HL-60/S4 treated with retinoic acid at 250 ng/mL for 4 days and 3 days (cell line): ENCODE measurements around the gene NUDT19.
"Not testable (repeated sequence)": the region's sequence is repeated elsewhere in the genome, so short reads cannot be mapped to it uniquely, and the experiment has no call there.

Experiments
- in situ Hi-C: fragments of 300-500 bp; cut with MboI; formaldehyde crosslinking; loops from 2 replicates; pipeline ENCODE4 v1.7.0; 2022; ENCODE audit warnings: low sequenced_read_pairs

NUDT19 gene

GRCh38 chr19:32674931-32675719 lies 16.5 kb upstream of the NUDT19 start, which contains the start of gene ANKRD27:
TSS of gene ANKRD27 (minus strand) at chr19:32675180. CDS start at chr19:32659015, 16,165 bp downstream.
- in situ Hi-C loops = loop anchor here (25.0 kb wide), 1 partner anchor 437 kb away; no protein-coding TSS in a partner anchor

DNA sequence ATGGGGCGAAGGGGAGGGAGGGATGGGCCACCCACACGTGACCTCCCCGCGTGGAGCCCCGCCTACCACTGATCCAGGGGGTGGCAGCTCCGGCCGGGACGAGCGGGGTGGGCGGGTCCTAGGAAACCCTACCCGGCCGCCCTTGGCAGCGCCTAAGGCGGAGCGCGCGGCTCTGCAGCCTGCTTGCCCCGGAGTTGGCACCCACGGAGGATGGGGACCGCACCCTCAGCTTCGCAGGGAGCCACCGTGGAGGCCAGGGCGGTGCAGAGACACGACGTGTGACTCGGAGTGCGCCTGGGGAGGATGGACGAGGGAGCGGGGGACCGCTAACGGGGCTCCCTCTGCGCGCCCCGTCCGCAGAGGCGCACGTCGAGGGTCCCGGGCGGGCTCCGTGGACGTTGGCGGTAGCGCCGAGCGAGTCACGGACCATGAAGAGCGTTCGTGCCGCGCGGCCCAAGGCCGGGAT lies 15.9 kb upstream of the NUDT19 start, which contains the start of gene RGS9BP:
RGS9BP (plus strand) TSS at position 129 of the 466 bp plus-strand sequence. CDS start 416 bp downstream, outside the sequence.
- in situ Hi-C loops = loop anchor here (25.0 kb wide), 1 partner anchor 437 kb away; no protein-coding TSS in a partner anchor

DNA sequence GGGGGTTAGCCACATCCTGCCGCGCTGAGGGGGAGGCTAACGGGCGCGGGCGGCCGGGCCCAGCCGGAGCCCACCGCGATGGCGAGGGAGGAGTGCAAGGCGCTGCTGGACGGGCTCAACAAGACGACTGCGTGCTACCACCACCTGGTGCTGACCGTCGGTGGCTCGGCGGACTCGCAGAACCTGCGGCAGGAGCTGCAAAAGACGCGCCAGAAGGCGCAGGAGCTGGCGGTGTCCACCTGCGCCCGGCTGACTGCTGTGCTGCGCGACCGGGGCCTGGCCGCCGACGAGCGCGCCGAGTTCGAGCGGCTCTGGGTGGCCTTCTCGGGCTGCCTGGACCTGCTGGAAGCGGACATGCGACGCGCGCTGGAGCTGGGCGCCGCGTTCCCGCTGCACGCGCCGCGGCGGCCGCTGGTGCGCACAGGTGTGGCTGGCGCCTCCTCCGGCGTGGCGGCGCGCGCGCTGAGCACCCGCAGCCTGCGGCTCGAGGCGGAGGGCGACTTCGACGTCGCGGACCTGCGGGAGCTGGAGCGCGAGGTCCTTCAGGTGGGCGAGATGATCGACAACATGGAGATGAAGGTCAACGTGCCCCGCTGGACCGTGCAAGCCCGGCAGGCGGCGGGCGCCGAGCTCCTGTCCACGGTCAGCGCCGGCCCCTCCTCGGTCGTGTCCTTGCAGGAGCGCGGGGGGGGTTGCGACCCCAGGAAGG lies 15.3 kb upstream of the NUDT19 start:
- in situ Hi-C loops = loop anchor here (25.0 kb wide), 1 partner anchor 436 kb away; no protein-coding TSS in a partner anchor

- in situ Hi-C loops = loop anchor here (25.0 kb wide), 1 partner anchor 435 kb away; no protein-coding TSS in a partner anchor
Measured at GRCh38 chr19:32676895-32677359, 14.7 kb upstream of the NUDT19 start.

DNA sequence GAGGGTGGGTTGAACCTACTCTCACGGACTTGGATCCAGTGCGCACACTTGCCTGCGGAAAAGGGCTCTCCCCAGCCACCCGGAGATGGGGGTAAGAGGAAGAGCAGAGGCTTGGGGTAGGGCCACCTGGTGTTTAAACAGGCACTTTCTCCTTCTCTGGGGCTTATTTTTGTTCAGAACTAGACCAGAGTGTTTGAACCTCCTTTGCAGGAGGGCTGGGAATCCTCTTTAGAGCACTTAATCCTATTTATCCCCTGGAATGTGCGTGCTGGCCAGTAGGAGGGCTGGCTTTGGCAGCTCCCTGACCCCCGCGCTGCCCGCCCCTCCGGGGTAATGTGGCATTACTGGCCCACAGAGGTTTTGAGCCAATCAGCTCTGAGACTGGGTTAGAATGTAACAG lies 14.0 kb upstream of the NUDT19 start:
- in situ Hi-C loops = loop anchor here (25.0 kb wide), 1 partner anchor 435 kb away; no protein-coding TSS in a partner anchor

GRCh38 chr19:32680986-32681385 lies 10.6 kb upstream of the NUDT19 start:
- in situ Hi-C loops = loop anchor here (25.0 kb wide), 1 partner anchor 431 kb away; no protein-coding TSS in a partner anchor

DNA sequence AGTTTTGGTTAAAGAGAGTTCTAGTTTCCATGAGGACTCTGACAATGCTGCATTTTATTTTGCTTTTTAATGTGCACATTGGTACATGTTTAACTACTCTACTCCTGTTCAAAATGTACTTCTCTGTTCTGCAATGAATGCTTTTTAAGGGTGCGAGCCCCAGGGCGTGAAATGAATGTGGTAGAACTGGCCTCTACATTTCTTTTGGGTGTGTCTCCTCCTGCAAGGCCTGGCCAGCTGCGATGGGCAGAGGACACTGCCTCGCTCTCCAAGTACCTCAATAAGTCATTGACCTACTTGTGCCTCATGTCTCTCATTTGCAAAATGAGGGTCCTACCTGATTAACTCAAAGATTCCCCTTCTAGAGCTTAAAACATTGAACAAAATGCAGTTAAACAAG lies 9.3 kb upstream of the NUDT19 start:
- in situ Hi-C loops = loop anchor here (25.0 kb wide), 1 partner anchor 430 kb away; no protein-coding TSS in a partner anchor

DNA sequence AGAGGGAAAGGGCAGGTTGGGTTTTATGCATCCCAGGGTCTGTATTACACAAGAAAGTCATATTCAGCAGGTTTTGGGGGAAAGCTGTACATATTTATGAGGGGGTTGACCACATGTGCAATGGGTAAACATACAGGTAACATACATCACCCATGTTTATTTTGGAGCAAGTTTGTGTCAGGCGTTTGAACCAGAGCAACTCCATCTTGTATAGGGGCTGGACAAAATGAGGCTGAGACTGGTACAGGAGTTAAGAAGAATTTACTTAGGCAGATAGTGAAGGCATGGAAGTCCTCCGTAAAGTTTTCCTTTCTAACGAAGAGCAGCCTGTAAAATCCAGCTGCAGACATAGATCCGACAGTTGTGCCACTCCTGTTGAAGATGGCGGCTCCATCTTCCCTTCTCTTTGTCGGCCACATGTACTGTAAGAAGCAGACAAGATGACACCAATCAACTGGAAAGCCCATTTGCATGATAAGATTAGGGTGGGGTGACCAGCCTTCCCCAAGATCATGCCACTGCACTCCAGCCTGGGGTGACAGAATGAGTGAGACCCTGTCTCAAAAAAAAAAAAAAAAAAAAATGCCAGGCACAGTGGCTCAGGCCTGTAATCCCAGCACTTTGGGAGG lies 4.7 kb upstream of the NUDT19 start:
- in situ Hi-C loops = loop anchor here (25.0 kb wide), 1 partner anchor 425 kb away; no protein-coding TSS in a partner anchor

GRCh38 chr19:32687681-32688080 lies 3.9 kb upstream of the NUDT19 start:
- in situ Hi-C loops = loop anchor here (25.0 kb wide), 1 partner anchor 425 kb away; no protein-coding TSS in a partner anchor

DNA sequence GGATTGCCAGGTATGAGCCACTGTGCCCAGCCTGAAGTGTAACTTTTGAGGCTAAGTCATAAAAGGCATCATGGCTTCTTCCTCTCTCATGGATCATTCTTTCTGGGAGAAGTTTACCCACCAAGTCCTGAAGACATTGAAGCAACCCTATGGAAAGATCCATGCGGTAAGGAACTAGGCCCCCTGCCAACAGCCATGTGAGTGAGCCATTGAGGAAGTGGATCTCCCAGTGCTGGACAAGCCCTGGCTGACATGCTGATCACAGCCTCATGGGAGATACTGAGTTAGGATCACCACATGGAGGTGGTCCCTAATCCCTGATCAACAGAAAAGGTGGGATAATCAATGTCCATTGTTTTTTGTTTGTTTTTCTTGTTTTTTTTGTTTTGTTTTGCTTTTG lies 3.3 kb upstream of the NUDT19 start:
- in situ Hi-C loops = loop anchor here (25.0 kb wide), 1 partner anchor 424 kb away; no protein-coding TSS in a partner anchor

DNA sequence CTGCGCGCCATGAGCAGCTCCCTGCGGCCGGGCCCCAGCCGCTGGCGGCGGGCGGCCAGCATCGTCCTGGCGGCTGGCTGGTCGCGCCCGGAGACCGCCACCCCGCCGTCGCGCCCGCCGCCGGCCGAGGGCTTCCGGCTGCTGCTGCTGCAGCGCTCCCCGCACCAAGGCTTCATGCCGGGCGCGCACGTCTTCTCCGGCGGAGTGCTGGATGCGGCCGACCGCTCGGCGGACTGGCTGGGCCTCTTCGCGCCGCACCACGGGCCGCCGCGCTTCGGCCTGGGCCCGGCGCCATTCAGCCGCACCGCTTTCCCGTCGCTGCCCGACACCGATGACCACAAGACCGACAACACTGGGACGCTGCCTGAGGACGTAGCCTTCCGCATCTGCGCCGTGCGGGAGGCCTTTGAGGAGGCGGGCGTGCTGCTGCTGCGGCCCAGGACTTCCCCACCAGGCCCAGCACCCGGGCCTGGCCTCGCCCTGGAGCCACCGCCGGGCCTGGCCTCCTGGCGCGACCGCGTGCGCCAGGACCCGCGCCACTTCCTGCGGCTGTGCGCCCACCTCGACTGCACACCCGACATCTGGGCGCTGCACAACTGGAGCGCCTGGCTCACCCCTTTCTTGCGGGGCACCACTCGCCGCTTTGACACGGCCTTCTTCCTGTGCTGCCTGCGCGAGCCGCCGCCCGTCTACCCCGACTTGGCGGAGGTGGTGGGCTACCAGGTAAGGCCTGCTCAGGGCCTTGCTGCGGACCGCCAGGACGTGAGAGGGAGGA lies 518 bp downstream of the NUDT19 start:
- in situ Hi-C loops = loop anchor here (25.0 kb wide), 1 partner anchor 420 kb away; no protein-coding TSS in a partner anchor

GRCh38 chr19:32692727-32693061 lies 1.1 kb downstream of the NUDT19 start:
- in situ Hi-C loops = loop anchor here (25.0 kb wide), 1 partner anchor 420 kb away; no protein-coding TSS in a partner anchor

DNA sequence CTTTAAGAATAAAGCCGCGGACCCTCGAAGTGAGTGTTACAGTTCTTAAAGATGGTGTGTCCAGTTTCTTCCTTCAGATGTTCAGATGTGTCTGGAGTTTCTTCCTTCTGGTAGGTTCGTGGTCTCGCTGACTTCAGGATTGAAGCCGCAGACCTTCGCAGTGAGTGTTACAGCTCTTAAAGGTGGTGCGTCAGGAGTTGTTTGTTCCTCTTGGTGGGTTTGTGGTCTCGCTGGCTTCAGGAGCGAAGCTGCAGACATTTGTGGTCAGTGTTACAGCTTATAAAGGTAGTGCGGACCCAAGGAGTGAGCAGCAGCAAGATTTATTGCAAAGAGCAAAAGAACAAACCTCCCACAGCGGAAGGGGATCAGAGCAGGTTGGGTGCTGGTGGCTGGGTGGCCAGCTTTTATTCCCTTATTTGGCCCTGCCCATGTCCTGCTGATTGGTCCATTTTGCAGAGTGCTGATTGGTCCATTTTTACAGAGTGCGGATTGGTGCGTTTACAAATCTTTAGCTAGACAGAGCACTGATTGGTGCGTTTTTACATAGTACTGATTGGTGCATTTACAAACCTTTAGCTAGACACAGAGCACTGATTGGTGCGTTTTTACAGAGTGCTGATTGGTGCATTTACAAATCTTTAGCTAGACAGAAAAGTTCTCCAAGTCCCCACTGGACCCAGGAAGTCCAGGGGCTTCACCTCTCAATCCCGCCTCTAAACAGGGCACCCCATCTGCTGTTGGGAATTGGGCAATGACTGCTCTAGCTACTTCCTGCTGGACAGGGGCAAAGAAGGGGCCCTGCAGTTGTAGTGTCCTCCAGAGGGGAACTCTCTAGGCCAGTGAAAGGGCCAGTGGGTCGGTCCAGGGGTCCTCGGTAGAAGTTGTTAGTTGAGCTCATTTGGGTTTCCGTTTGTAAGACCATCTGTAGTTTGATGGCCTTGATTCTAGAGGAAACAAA lies 1.8 kb downstream of the NUDT19 start:
- in situ Hi-C loops = loop anchor here (25.0 kb wide), 1 partner anchor 419 kb away; no protein-coding TSS in a partner anchor

GRCh38 chr19:32694316-32694715 lies 2.7 kb downstream of the NUDT19 start:
- in situ Hi-C loops = loop anchor here (25.0 kb wide), 1 partner anchor 418 kb away; no protein-coding TSS in a partner anchor

- in situ Hi-C loops = loop anchor here (25.0 kb wide), 1 partner anchor 417 kb away; no protein-coding TSS in a partner anchor
Measured at GRCh38 chr19:32694851-32695250, 3.2 kb downstream of the NUDT19 start.

- in situ Hi-C loops = loop anchor here (25.0 kb wide), 1 partner anchor 417 kb away; no protein-coding TSS in a partner anchor
Measured at GRCh38 chr19:32695506-32695905, 3.9 kb downstream of the NUDT19 start.

DNA sequence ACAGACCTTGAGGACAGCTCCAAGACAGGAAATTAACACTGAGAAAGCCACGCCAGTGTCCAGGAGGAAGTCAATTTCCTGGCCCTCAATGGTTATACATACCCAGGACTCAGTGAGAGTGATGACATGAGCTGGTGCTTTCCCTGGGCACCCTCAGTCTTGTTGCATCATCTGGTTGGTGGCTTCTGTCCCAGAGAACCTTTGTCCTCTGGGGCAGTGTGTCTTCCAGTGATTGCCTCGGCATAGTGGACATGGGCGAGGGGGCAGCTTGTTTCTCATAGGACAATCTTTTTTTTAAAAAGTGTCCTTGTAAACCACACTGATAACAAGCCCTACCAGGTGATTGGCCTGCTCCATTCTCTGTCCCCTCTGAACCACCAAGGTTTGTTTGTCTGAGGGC lies 5.2 kb downstream of the NUDT19 start:
- in situ Hi-C loops = loop anchor here (25.0 kb wide), 1 partner anchor 416 kb away; no protein-coding TSS in a partner anchor

DNA sequence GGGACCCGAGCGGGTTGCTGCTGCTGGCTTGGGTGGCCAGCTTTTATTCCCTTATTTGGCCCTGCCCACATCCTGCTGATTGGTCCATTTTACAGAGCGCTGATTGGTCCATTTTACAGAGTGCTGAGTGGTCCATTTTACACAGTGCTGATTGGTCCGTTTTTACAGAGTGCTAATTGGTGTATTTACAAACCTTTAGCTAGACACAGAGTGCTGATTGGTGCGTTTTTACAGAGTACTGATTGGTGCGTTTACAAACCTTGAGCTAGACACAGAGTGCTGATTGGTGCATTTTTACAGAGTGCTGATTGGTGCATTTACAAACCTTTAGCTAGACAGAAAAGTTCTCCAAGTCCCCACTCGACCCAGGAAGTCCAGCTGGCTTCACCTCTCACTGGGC lies 8.5 kb downstream of the NUDT19 start:
- in situ Hi-C loops = not testable (repeated sequence)
